H1 (cell line): Measurements from ENCODE around the gene KRTAP4-1.

Experiments used
- CHD1 ChIP-seq: IDR thresholded peaks from 2 replicates; pipeline ENCODE4 v1.6.1; 2012; ENCODE audit warnings: low read depth, low read length, improper control_type of control experiment
- HDAC2 ChIP-seq, 2 experiments: fragments of 300-600 bp in 1 of 2; sonication (generic) in 1 of 2; IDR thresholded peaks; 2 replicates each; pipeline ENCODE4 v1.6.1; 2011 to 2012; ENCODE audit warnings: low read depth in 2 of 2, low read length in 2 of 2, mild to moderate bottlenecking in 2 of 2, moderate library complexity in 2 of 2, borderline replicate concordance in 1 of 2, inconsistent platforms in 1 of 2
- KDM5A ChIP-seq: fragments of 200-600 bp; IDR thresholded peaks from 2 replicates; pipeline ENCODE4 v1.7.1; 2012; ENCODE audit warnings: mild to moderate bottlenecking, low read length, inconsistent platforms, mixed read lengths
- POLR2A ChIP-seq, 2 experiments: IDR thresholded peaks; 1 replicate in 1 of 2; 2 replicates in 1 of 2; pipeline ENCODE4 v1.6.1; 2011; ENCODE audit warnings: low read depth in 2 of 2, low read length in 2 of 2, mild to moderate bottlenecking in 2 of 2; ENCODE audit errors: control extremely low read depth in 1 of 2
- RAD21 ChIP-seq, 2 experiments: IDR thresholded peaks in 1 of 2; conservative IDR thresholded peaks in 1 of 2; 2 replicates each; pipeline ENCODE4 v1.6.1; 2011; ENCODE audit warnings: low read depth in 2 of 2, low read length in 2 of 2, improper control_type of control experiment in 1 of 2, inconsistent platforms in 1 of 2, mild to moderate bottlenecking in 1 of 2, moderate library complexity in 1 of 2
- RFX5 ChIP-seq: IDR thresholded peaks from 2 replicates; pipeline ENCODE4 v1.6.1; 2011; ENCODE audit warnings: low read depth, low read length, improper control_type of control experiment, borderline replicate concordance
- RNF2 ChIP-seq: fragments of 200-900, 300-1000 bp; sonication (generic); IDR thresholded peaks from 2 replicates; pipeline ENCODE4 v1.7.1; 2016; ENCODE audit warnings: borderline replicate concordance, low read depth, mild to moderate bottlenecking, antibody characterized with exemption, low read length; ENCODE audit not compliant: poor library complexity, severe bottlenecking; ENCODE audit errors: missing control alignments
- SP1 ChIP-seq: IDR thresholded peaks from 2 replicates; pipeline ENCODE4 v1.6.1; 2011; ENCODE audit warnings: low read depth, low read length
- TF ChIP-seq, protein P1 (sequence below), 3 experiments: IDR thresholded peaks; 1 replicate in 2 of 3; 2 replicates in 1 of 3; pipeline versions ENCODE4 v1.5.1 to v1.6.1; 2011; ENCODE audit warnings: low read length in 3 of 3, mild to moderate bottlenecking in 3 of 3, inconsistent platforms in 2 of 3, low read depth in 1 of 3, moderate library complexity in 1 of 3; ENCODE audit not compliant: insufficient read depth in 1 of 3; ENCODE audit errors: control extremely low read depth in 1 of 3
- TF ChIP-seq, protein P2 (sequence below): IDR thresholded peaks from 2 replicates; pipeline ENCODE4 v1.6.1; 2012; ENCODE audit warnings: inconsistent platforms

DNA sequence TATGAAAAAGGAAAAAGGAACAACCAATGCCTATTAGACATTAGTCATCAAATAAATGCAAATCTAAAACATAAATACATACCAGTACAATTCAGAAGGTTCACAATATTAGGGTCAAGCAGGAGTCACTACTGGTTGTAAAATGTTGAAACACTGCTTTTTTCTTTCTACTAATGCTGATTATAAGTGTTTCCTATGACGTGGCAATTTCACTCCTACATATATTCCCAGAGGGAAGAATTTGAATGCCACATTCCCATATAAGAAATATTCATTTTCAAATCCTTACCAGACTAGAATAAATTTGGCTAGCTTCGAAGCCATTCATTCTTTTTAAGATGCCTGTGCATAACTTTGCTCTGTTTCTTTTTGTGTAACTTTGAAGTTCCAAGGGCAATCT lies 39.1 kb upstream of the KRTAP4-1 start:
- no peak for TF ChIP-seq RFX5
- TF ChIP-seq, protein P1, sequence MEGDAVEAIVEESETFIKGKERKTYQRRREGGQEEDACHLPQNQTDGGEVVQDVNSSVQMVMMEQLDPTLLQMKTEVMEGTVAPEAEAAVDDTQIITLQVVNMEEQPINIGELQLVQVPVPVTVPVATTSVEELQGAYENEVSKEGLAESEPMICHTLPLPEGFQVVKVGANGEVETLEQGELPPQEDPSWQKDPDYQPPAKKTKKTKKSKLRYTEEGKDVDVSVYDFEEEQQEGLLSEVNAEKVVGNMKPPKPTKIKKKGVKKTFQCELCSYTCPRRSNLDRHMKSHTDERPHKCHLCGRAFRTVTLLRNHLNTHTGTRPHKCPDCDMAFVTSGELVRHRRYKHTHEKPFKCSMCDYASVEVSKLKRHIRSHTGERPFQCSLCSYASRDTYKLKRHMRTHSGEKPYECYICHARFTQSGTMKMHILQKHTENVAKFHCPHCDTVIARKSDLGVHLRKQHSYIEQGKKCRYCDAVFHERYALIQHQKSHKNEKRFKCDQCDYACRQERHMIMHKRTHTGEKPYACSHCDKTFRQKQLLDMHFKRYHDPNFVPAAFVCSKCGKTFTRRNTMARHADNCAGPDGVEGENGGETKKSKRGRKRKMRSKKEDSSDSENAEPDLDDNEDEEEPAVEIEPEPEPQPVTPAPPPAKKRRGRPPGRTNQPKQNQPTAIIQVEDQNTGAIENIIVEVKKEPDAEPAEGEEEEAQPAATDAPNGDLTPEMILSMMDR (IDR thresholded peaks at IDR 0.05; ENCODE audit: control extremely low read depth in 1 of 3, insufficient read depth in 1 of 3, low read depth in 1 of 3, low read length in 3 of 3): no peak
- TF ChIP-seq HDAC2 (IDR thresholded peaks at IDR 0.05; ENCODE audit: borderline replicate concordance in 1 of 2, low read depth in 2 of 2, low read length in 2 of 2): no peak
- no peak for TF ChIP-seq RNF2
- TF ChIP-seq, protein P2, sequence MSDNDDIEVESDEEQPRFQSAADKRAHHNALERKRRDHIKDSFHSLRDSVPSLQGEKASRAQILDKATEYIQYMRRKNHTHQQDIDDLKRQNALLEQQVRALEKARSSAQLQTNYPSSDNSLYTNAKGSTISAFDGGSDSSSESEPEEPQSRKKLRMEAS: no peak
- TF ChIP-seq RAD21 (IDR thresholded peaks at IDR 0.05 in 1 of 2, conservative IDR thresholded peaks at IDR 0.05 in 1 of 2; ENCODE audit: low read depth in 2 of 2, low read length in 2 of 2): no peak
- TF ChIP-seq POLR2A (IDR thresholded peaks at IDR 0.05; ENCODE audit: control extremely low read depth in 1 of 2, low read depth in 2 of 2, low read length in 2 of 2): no peak
- TF ChIP-seq SP1: no peak
- TF ChIP-seq KDM5A: no peak
- TF ChIP-seq CHD1: no peak
